ENCODE data around the gene SKIC2. TPM values are rescaled to one million over a fixed set of nuclear protein-coding genes. Genes with fewer than 3 reads are reported as not detected.
"Not testable (repeated sequence)": the region's sequence is repeated elsewhere in the genome, so short reads cannot be mapped to it uniquely, and the experiment has no call there.

The SKIC2 gene
- total and polyA plus RNA-seq, 4 donors: 26.7 to 188 (median 72.0) TPM

- peak in 1 of 2 donors; percentile 55 for DNase-seq
- H3K4me1 ChIP-seq (ENCODE audit: control insufficient read depth in 1 of 2, insufficient read depth in 2 of 2, low read length in 2 of 2); H3K27ac ChIP-seq (ENCODE audit: low read depth in 1 of 2, low read length in 2 of 2); H3K27me3 ChIP-seq (ENCODE audit: control insufficient read depth in 1 of 2, insufficient read depth in 2 of 2, low read length in 1 of 2); H3K36me3 ChIP-seq (ENCODE audit: control insufficient read depth in 1 of 2, insufficient read depth in 2 of 2, low read length in 1 of 2); H3K9me3 ChIP-seq (ENCODE audit: control insufficient read depth, low read length); H3K4me3 ChIP-seq (ENCODE audit: low read length in 2 of 2); intact Hi-C loops (cut with DNase I); ATAC-seq (ENCODE audit: low FRiP score): not testable (repeated sequence)
- 60 to 83% methylated on average over 4 to 12 of the region's 12 CpGs for WGBS, 2 donors
Measured at GRCh38 chr6:32009537-32009936, 50.6 kb downstream of the SKIC2 start.

GRCh38 chr6:32010856-32011530, 52.0 kb downstream of the SKIC2 start:
- DNase-seq: peak in 1 of 2 donors; percentile 21
- ATAC-seq (ENCODE audit: low FRiP score); H3K27ac ChIP-seq (ENCODE audit: low read depth in 1 of 2, low read length in 2 of 2); intact Hi-C loops (cut with DNase I); H3K9me3 ChIP-seq (ENCODE audit: control insufficient read depth, low read length); H3K27me3 ChIP-seq (ENCODE audit: control insufficient read depth in 1 of 2, insufficient read depth in 2 of 2, low read length in 1 of 2); H3K4me3 ChIP-seq (ENCODE audit: low read length in 2 of 2); H3K36me3 ChIP-seq (ENCODE audit: control insufficient read depth in 1 of 2, insufficient read depth in 2 of 2, low read length in 1 of 2); H3K4me1 ChIP-seq (ENCODE audit: control insufficient read depth in 1 of 2, insufficient read depth in 2 of 2, low read length in 2 of 2): not testable (repeated sequence)
- WGBS, 2 donors: 75 to 83% methylated on average over 12 to 19 of the region's 27 CpGs

GRCh38 chr6:32012941-32013617, 54.1 kb downstream of the SKIC2 start:
- H3K27ac ChIP-seq (ENCODE audit: low read depth in 1 of 2, low read length in 2 of 2); H3K27me3 ChIP-seq (ENCODE audit: control insufficient read depth in 1 of 2, insufficient read depth in 2 of 2, low read length in 1 of 2); intact Hi-C loops (cut with DNase I); ATAC-seq (ENCODE audit: low FRiP score); H3K4me3 ChIP-seq (ENCODE audit: low read length in 2 of 2); H3K36me3 ChIP-seq (ENCODE audit: control insufficient read depth in 1 of 2, insufficient read depth in 2 of 2, low read length in 1 of 2); H3K9me3 ChIP-seq (ENCODE audit: control insufficient read depth, low read length); H3K4me1 ChIP-seq (ENCODE audit: control insufficient read depth in 1 of 2, insufficient read depth in 2 of 2, low read length in 2 of 2): not testable (repeated sequence)
- WGBS, 2 donors: 84 to 87% methylated on average over 16 to 17 of the region's 17 CpGs
- DNase-seq: peak; percentile 50 to 79

GRCh38 chr6:32013738-32014137, 54.8 kb downstream of the SKIC2 start:
- H3K9me3 ChIP-seq (ENCODE audit: control insufficient read depth, low read length); H3K27ac ChIP-seq (ENCODE audit: low read depth in 1 of 2, low read length in 2 of 2); H3K4me1 ChIP-seq (ENCODE audit: control insufficient read depth in 1 of 2, insufficient read depth in 2 of 2, low read length in 2 of 2); DNase-seq; H3K4me3 ChIP-seq (ENCODE audit: low read length in 2 of 2); intact Hi-C loops (cut with DNase I); H3K36me3 ChIP-seq (ENCODE audit: control insufficient read depth in 1 of 2, insufficient read depth in 2 of 2, low read length in 1 of 2); H3K27me3 ChIP-seq (ENCODE audit: control insufficient read depth in 1 of 2, insufficient read depth in 2 of 2, low read length in 1 of 2); ATAC-seq (ENCODE audit: low FRiP score): not testable (repeated sequence)
- WGBS, 2 donors: no CpG with 5 or more reads among the region's 5 CpGs

GRCh38 chr6:32014547-32014946, 55.6 kb downstream of the SKIC2 start, which contains the start of gene C4B:
Gene C4B, plus strand, starts transcription at chr6:32014795. Its CDS starts 51 bp downstream, at chr6:32014846.
- WGBS, 2 donors: no CpG with 5 or more reads among the region's 6 CpGs
- H3K4me1 ChIP-seq (ENCODE audit: control insufficient read depth in 1 of 2, insufficient read depth in 2 of 2, low read length in 2 of 2); H3K36me3 ChIP-seq (ENCODE audit: control insufficient read depth in 1 of 2, insufficient read depth in 2 of 2, low read length in 1 of 2); H3K4me3 ChIP-seq (ENCODE audit: low read length in 2 of 2); H3K27ac ChIP-seq (ENCODE audit: low read depth in 1 of 2, low read length in 2 of 2); DNase-seq; H3K27me3 ChIP-seq (ENCODE audit: control insufficient read depth in 1 of 2, insufficient read depth in 2 of 2, low read length in 1 of 2); H3K9me3 ChIP-seq (ENCODE audit: control insufficient read depth, low read length); intact Hi-C loops (cut with DNase I): not testable (repeated sequence)
- ATAC-seq (ENCODE audit: low FRiP score): peak; percentile 23

Small RNA genes lying within 50 kb of the gene (microRNA-seq; reads per million reads assigned to microRNA genes)
- 0 to 0.60 reads per million in 2 donors for gene MIR1236

Other genes starting within 250 kb of the SKIC2 start
Only the 30 nearest of the 35 such genes appear.
- gene DDAH2, start 229.9 kb upstream of the SKIC2 start, total RNA-seq: 100 to 1,000 TPM; 122 to 133 TPM
- gene DDAH2, start 229.9 kb upstream of the SKIC2 start, polyA plus RNA-seq: 100 to 1,000 TPM; 118 to 189 TPM
- gene CLIC1, start 222.6 kb upstream of the SKIC2 start, total RNA-seq: 100 to 1,000 TPM; 303 to 322 TPM
- 100 to 1,000 TPM; 331 to 368 TPM for gene CLIC1, start 222.6 kb upstream of the SKIC2 start, polyA plus RNA-seq
- 10 to 100 TPM in 1 of 2 donors, 1 to 10 TPM in 1; 5.9 to 15.1 TPM for gene MSH5, start 219.2 kb upstream of the SKIC2 start, total RNA-seq
- 1 to 10 TPM in 1 of 2 donors, not detected in 1; 7.0 TPM for gene MSH5, start 219.2 kb upstream of the SKIC2 start, polyA plus RNA-seq
- gene SAPCD1, start 196.5 kb upstream of the SKIC2 start, total RNA-seq: 1 to 10 TPM in 1 of 2 donors, under 1 TPM in 1; 0.68 to 2.9 TPM
- 1 to 10 TPM in 1 of 2 donors, not detected in 1; 3.2 TPM for gene SAPCD1, start 196.5 kb upstream of the SKIC2 start, polyA plus RNA-seq
- gene VWA7, start 181.8 kb upstream of the SKIC2 start, total RNA-seq: 1 to 10 TPM in 1 of 2 donors, under 1 TPM in 1; 0.58 to 1.3 TPM
- under 1 TPM in 1 of 2 donors, not detected in 1; 0.23 TPM for gene VWA7, start 181.8 kb upstream of the SKIC2 start, polyA plus RNA-seq
- gene VARS1, start 163.4 kb upstream of the SKIC2 start, total RNA-seq: 10 to 100 TPM; 44.4 to 49.6 TPM
- 10 to 100 TPM in 1 of 2 donors, 1 to 10 TPM in 1; 9.8 to 26.4 TPM for gene VARS1, start 163.4 kb upstream of the SKIC2 start, polyA plus RNA-seq
- 10 to 100 TPM; 32.4 to 33.4 TPM for gene LSM2, start 152.2 kb upstream of the SKIC2 start, total RNA-seq
- gene LSM2, start 152.2 kb upstream of the SKIC2 start, polyA plus RNA-seq: 10 to 100 TPM; 41.7 to 42.2 TPM
- gene HSPA1L, start 143.9 kb upstream of the SKIC2 start, total RNA-seq: 1 to 10 TPM; 1.9 TPM
- gene HSPA1L, start 143.9 kb upstream of the SKIC2 start, polyA plus RNA-seq: 1 to 10 TPM; 1.3 to 2.1 TPM
- 100 to 1,000 TPM; 194 to 454 TPM for gene HSPA1A, start 143.6 kb upstream of the SKIC2 start, total RNA-seq
- gene HSPA1A, start 143.6 kb upstream of the SKIC2 start, polyA plus RNA-seq: 10 to 100 TPM; 55.1 to 98.7 TPM
- 100 to 1,000 TPM; 155 to 332 TPM for gene HSPA1B, start 131.4 kb upstream of the SKIC2 start, total RNA-seq
- gene HSPA1B, start 131.4 kb upstream of the SKIC2 start, polyA plus RNA-seq: 10 to 100 TPM; 23.2 to 61.1 TPM
- gene NEU1, start 96.4 kb upstream of the SKIC2 start, total RNA-seq: 10 to 100 TPM; 23.9 to 24.6 TPM
- gene NEU1, start 96.4 kb upstream of the SKIC2 start, polyA plus RNA-seq: 10 to 100 TPM; 20.3 to 23.7 TPM
- 1 to 10 TPM in 1 of 2 donors, under 1 TPM in 1; 0.60 to 1.5 TPM for gene SLC44A4, start 80.2 kb upstream of the SKIC2 start, total RNA-seq
- gene SLC44A4, start 80.2 kb upstream of the SKIC2 start, polyA plus RNA-seq: 10 to 100 TPM in 1 of 2 donors, under 1 TPM in 1; 0.31 to 12.0 TPM
- 10 to 100 TPM; 23.6 to 40.4 TPM for gene EHMT2, start 61.5 kb upstream of the SKIC2 start, total RNA-seq
- gene EHMT2, start 61.5 kb upstream of the SKIC2 start, polyA plus RNA-seq: 10 to 100 TPM; 16.7 to 56.8 TPM
- 1 to 10 TPM; 1.8 to 4.9 TPM for gene ZBTB12, start 57.1 kb upstream of the SKIC2 start, total RNA-seq
- 1 to 10 TPM; 1.2 to 3.4 TPM for gene ZBTB12, start 57.1 kb upstream of the SKIC2 start, polyA plus RNA-seq
- 10 to 100 TPM; 20.8 to 46.6 TPM for gene C2, start 31.5 kb upstream of the SKIC2 start, total RNA-seq
- 10 to 100 TPM in 1 of 2 donors, 1 to 10 TPM in 1; 5.6 to 16.7 TPM for gene C2, start 31.5 kb upstream of the SKIC2 start, polyA plus RNA-seq
- gene CFB, start 13.1 kb upstream of the SKIC2 start, total RNA-seq: 100 to 1,000 TPM in 1 of 2 donors, 10 to 100 TPM in 1; 56.7 to 141 TPM
- 10 to 100 TPM; 26.4 to 90.4 TPM for gene CFB, start 13.1 kb upstream of the SKIC2 start, polyA plus RNA-seq
- gene NELFE, start 204 bp upstream of the SKIC2 start, total RNA-seq: 10 to 100 TPM; 42.2 to 55.5 TPM
- gene NELFE, start 204 bp upstream of the SKIC2 start, polyA plus RNA-seq: 10 to 100 TPM; 61.9 to 71.5 TPM
- gene DXO, start 13.0 kb downstream of the SKIC2 start, total RNA-seq: 10 to 100 TPM; 20.2 to 20.5 TPM
- 10 to 100 TPM in 1 of 2 donors, 1 to 10 TPM in 1; 5.1 to 41.7 TPM for gene DXO, start 13.0 kb downstream of the SKIC2 start, polyA plus RNA-seq
- 100 to 1,000 TPM; 146 to 258 TPM for gene C4A, start 22.9 kb downstream of the SKIC2 start, total RNA-seq
- 10 to 100 TPM in 1 of 2 donors, 1 to 10 TPM in 1; 7.4 to 43.6 TPM for gene C4A, start 22.9 kb downstream of the SKIC2 start, polyA plus RNA-seq
- gene C4B, start 55.6 kb downstream of the SKIC2 start, total RNA-seq: 100 to 1,000 TPM; 149 to 225 TPM
- 10 to 100 TPM; 10.8 to 49.3 TPM for gene C4B, start 55.6 kb downstream of the SKIC2 start, polyA plus RNA-seq
- gene CYP21A2, start 79.2 kb downstream of the SKIC2 start, total RNA-seq: 1 to 10 TPM; 2.2 to 2.3 TPM
- gene CYP21A2, start 79.2 kb downstream of the SKIC2 start, polyA plus RNA-seq: 1 to 10 TPM in 1 of 2 donors, not detected in 1; 3.6 TPM
- gene TNXB, start 150.2 kb downstream of the SKIC2 start, total RNA-seq: 100 to 1,000 TPM; 146 to 441 TPM
- gene TNXB, start 150.2 kb downstream of the SKIC2 start, polyA plus RNA-seq: 10 to 100 TPM; 11.1 to 86.1 TPM
- 10 to 100 TPM; 56.2 to 90.9 TPM for gene ATF6B, start 169.1 kb downstream of the SKIC2 start, total RNA-seq
- 10 to 100 TPM; 12.9 to 93.1 TPM for gene ATF6B, start 169.1 kb downstream of the SKIC2 start, polyA plus RNA-seq
- gene FKBPL, start 171.1 kb downstream of the SKIC2 start, total RNA-seq: 1 to 10 TPM; 1.9 to 4.7 TPM
- 1 to 10 TPM; 3.4 to 4.8 TPM for gene FKBPL, start 171.1 kb downstream of the SKIC2 start, polyA plus RNA-seq
- gene PRRT1, start 192.8 kb downstream of the SKIC2 start, total RNA-seq: 1 to 10 TPM; 3.6 to 7.0 TPM
- gene PRRT1, start 192.8 kb downstream of the SKIC2 start, polyA plus RNA-seq: 10 to 100 TPM in 1 of 2 donors, 1 to 10 TPM in 1; 4.6 to 12.5 TPM
- gene PPT2, start 195.0 kb downstream of the SKIC2 start, total RNA-seq: 10 to 100 TPM; 26.0 to 37.6 TPM
- 10 to 100 TPM in 1 of 2 donors, 1 to 10 TPM in 1; 4.3 to 29.7 TPM for gene PPT2, start 195.0 kb downstream of the SKIC2 start, polyA plus RNA-seq
- gene EGFL8, start 205.4 kb downstream of the SKIC2 start, total RNA-seq: 10 to 100 TPM; 20.7 to 38.8 TPM
- gene EGFL8, start 205.4 kb downstream of the SKIC2 start, polyA plus RNA-seq: 100 to 1,000 TPM in 1 of 2 donors, 1 to 10 TPM in 1; 3.9 to 138 TPM
- gene AGPAT1, start 216.9 kb downstream of the SKIC2 start, total RNA-seq: 10 to 100 TPM; 36.2 to 41.7 TPM
- 10 to 100 TPM; 42.9 to 54.8 TPM for gene AGPAT1, start 216.9 kb downstream of the SKIC2 start, polyA plus RNA-seq
- gene RNF5, start 219.2 kb downstream of the SKIC2 start, total RNA-seq: 10 to 100 TPM; 35.0 to 44.5 TPM
- 100 to 1,000 TPM in 1 of 2 donors, 10 to 100 TPM in 1; 64.1 to 109 TPM for gene RNF5, start 219.2 kb downstream of the SKIC2 start, polyA plus RNA-seq
- 10 to 100 TPM in 1 of 2 donors, 1 to 10 TPM in 1; 6.4 to 12.7 TPM for gene AGER, start 225.1 kb downstream of the SKIC2 start, total RNA-seq
- 10 to 100 TPM in 1 of 2 donors, 1 to 10 TPM in 1; 1.4 to 16.5 TPM for gene AGER, start 225.1 kb downstream of the SKIC2 start, polyA plus RNA-seq